HepG2 (cell line): ENCODE measurements around the gene BID. TPM values are rescaled to one million over a fixed set of nuclear protein-coding genes. Genes with fewer than 3 reads are reported as not detected.

ENCODE experiments used
- ATAC-seq: fragments of 200-7000 bp; cut with Tn5 transposase; 3 replicates; pipeline ENCODE4 v1.9.1; 2020; ENCODE audit warnings: mild to moderate bottlenecking, moderate library complexity
- BruUV-seq: library from RNA; stranded (reverse); fragments of 400-500 nt; replicated peaks from 2 replicates; lab custom pipeline; 2021; lab: Mats Ljungman, UMichigan
- CTCF ChIA-PET: fragments of 300-600 bp; formaldehyde crosslinking; extraction: SDS; loops from one replicate; lab custom pipeline; 2021; ENCODE audit warnings: low total read pairs, inconsistent platforms, low intra/inter-chr PET ratio; lab: Yijun Ruan, JAX
- POLR2A ChIA-PET: fragments of 350-600 bp; sonication (Branson Sonifier 250); formaldehyde crosslinking; loops from one replicate; lab custom pipeline; 2020; ENCODE audit warnings: antibody characterized with exemption, inconsistent platforms; lab: Yijun Ruan, JAX
- DNase-seq: peaks from one replicate; pipeline ENCODE4 v3.0.0-alpha.2; 2015; ENCODE audit warnings: low spot score
- FAIRE-seq: peaks from 3 replicates; lab custom pipeline; 2011; peaks lifted over from hg19 to GRCh38; lab: Jason Lieb, UNC
- H2AFZ ChIP-seq: one replicate; pipeline ENCODE4 v1.6.1; 2011; ENCODE audit warnings: low read length, inconsistent platforms
- H3K27ac ChIP-seq: fragments of 300-600 bp; 3 replicates; pipeline ENCODE4 v1.8.0; 2011; ENCODE audit warnings: mixed run types, mild to moderate bottlenecking, mixed read lengths, low read length, inconsistent platforms; ENCODE audit not compliant: insufficient read depth; ENCODE audit errors: extremely low read length
- H3K27me3 ChIP-seq, 2 experiments: fragments of 200-600 bp in 1 of 2; 2 replicates in 1 of 2; 3 replicates in 1 of 2; pipeline versions ENCODE4 v1.6.0 to v1.8.0; 2011; ENCODE audit warnings: low read length in 2 of 2, mild to moderate bottlenecking in 2 of 2, moderate library complexity in 2 of 2, inconsistent platforms in 1 of 2; ENCODE audit not compliant: insufficient read depth in 2 of 2, control insufficient read depth in 1 of 2
- H3K36me3 ChIP-seq, 2 experiments: fragments of 200-600 bp in 1 of 2; replicated peaks in 1 of 2; 2 replicates in 1 of 2; 3 replicates in 1 of 2; pipeline versions ENCODE4 v1.5.1 to v1.8.0; 2011; ENCODE audit warnings: low read length in 2 of 2, inconsistent platforms in 1 of 2; ENCODE audit not compliant: insufficient read depth in 2 of 2, control insufficient read depth in 1 of 2
- H3K4me1 ChIP-seq: 2 replicates; pipeline ENCODE4 v1.5.1; 2012; ENCODE audit warnings: low read length, inconsistent platforms; ENCODE audit not compliant: insufficient read depth
- H3K4me2 ChIP-seq: 2 replicates; pipeline ENCODE4 v1.6.0; 2011; ENCODE audit warnings: low read depth, low read length, inconsistent platforms
- H3K4me3 ChIP-seq, 3 experiments: fragments of 200-600 bp in 1 of 3; sonication (generic), shearing (Covaris generic) in 1 of 3; replicated peaks in 1 of 3; 2 replicates each; pipeline ENCODE4 v1.5.1; 2011 to 2016; ENCODE audit warnings: low read length in 3 of 3, inconsistent platforms in 2 of 3, low read depth in 2 of 3, mild to moderate bottlenecking in 2 of 3, control low read depth in 1 of 3, mixed read lengths in 1 of 3; ENCODE audit not compliant: insufficient read depth in 1 of 3
- H3K79me2 ChIP-seq: one replicate; pipeline ENCODE4 v1.6.1; 2011; ENCODE audit warnings: low read length, inconsistent platforms; ENCODE audit not compliant: insufficient read depth
- H3K9ac ChIP-seq: 2 replicates; pipeline ENCODE4 v1.6.0; 2011; ENCODE audit warnings: mild to moderate bottlenecking, low read depth, low read length, inconsistent platforms; ENCODE audit not compliant: insufficient read depth
- H3K9me3 ChIP-seq: 2 replicates; pipeline ENCODE4 v1.5.1; 2012; ENCODE audit warnings: mild to moderate bottlenecking, low read length
- H4K20me1 ChIP-seq: 2 replicates; pipeline ENCODE4 v1.6.0; 2011; ENCODE audit warnings: inconsistent platforms, mild to moderate bottlenecking, low read length, moderate library complexity; ENCODE audit not compliant: insufficient read depth
- AKAP8 ChIP-seq: sonication (generic); formaldehyde crosslinking; IDR thresholded peaks from 2 replicates; pipeline ENCODE4 v1.5.1; 2020; ENCODE audit warnings: mild to moderate bottlenecking, missing genetic modification reagents
- KDM3A ChIP-seq: IDR thresholded peaks from 2 replicates; pipeline ENCODE4 v1.6.1; 2018; ENCODE audit warnings: low read depth, missing compliant biosample characterization
- RXRB ChIP-seq: IDR thresholded peaks from 2 replicates; pipeline ENCODE4 v1.6.1; 2016; ENCODE audit warnings: borderline replicate concordance, missing genetic modification reagents, missing compliant biosample characterization
- ZBTB38 ChIP-seq: sonication (generic); formaldehyde crosslinking; IDR thresholded peaks from 2 replicates; pipeline ENCODE4 v1.5.1; 2020; ENCODE audit warnings: mild to moderate bottlenecking, missing genetic modification reagents
- ZC3H13 ChIP-seq: sonication (generic); formaldehyde crosslinking; IDR thresholded peaks from 2 replicates; pipeline ENCODE4 v1.8.1; 2023; ENCODE audit warnings: mild to moderate bottlenecking, missing genetic modification reagents, moderate library complexity
- ZNF354B ChIP-seq: sonication (generic); formaldehyde crosslinking; IDR thresholded peaks from 2 replicates; pipeline ENCODE4 v1.8.0; 2022; ENCODE audit warnings: mild to moderate bottlenecking, missing genetic modification reagents
- ZNF546 ChIP-seq: sonication (generic); formaldehyde crosslinking; conservative IDR thresholded peaks from 2 replicates; pipeline ENCODE4 v1.8.1; 2023; ENCODE audit warnings: mild to moderate bottlenecking, missing genetic modification reagents
- ZNF672 ChIP-seq: sonication (generic); formaldehyde crosslinking; IDR thresholded peaks from 2 replicates; pipeline ENCODE4 v1.8.1; 2022; ENCODE audit warnings: missing genetic modification reagents
- WGBS: methylation state at CpG from one replicate; pipeline ENCODE4 v1.1.6; 2017; ENCODE audit warnings: low lambda C conversion rate; 5-methylcytosine and 5-hydroxymethylcytosine counted together
- in situ Hi-C: cut with HindIII; loops from 2 replicates; pipeline ENCODE4 v1.10.0; 2017; ENCODE audit warnings: low pct_unique_long_range_greater_than_20kb; ENCODE audit not compliant: extremely low pct_ligation_motif_present
- intact Hi-C: fragments of 100-400 bp; cut with micrococcal nuclease; formaldehyde crosslinking; loops from one replicate; pipeline ENCODE4 v1.10.0; 2022; ENCODE audit not compliant: unreplicated experiment
- polyA plus RNA-seq, 8 experiments: library from polyadenylated mRNA; depleted of rRNA in 3 of 8; stranded (reverse) in 7 of 8; unstranded in 1 of 8; fragments of >200 nt; fragmentation: Illumina TruSeq in 4 of 8; extraction: Trizol in 4 of 8; gene quantifications; 2 replicates each; pipeline versions ENCODE4 v1.2.1 to v1.2.3, GENCODE V29; 2011 to 2016; ENCODE audit warnings: low read depth in 4 of 8, missing spikeins in 1 of 8, mixed read lengths in 1 of 8; ENCODE audit not compliant: insufficient read depth in 1 of 8
- total RNA-seq, 5 experiments: library from RNA; depleted of rRNA; stranded (reverse); fragments of >200 nt; fragmentation: Illumina TruSeq; extraction: Trizol; gene quantifications; 2 replicates each; pipeline ENCODE4 v1.2.3, GENCODE V29; 2016; ENCODE audit warnings: low read depth in 1 of 5
- TF ChIP-seq, protein P1 (sequence below): sonication (generic); formaldehyde crosslinking; IDR thresholded peaks from 2 replicates; pipeline ENCODE4 v1.5.0; 2020; ENCODE audit warnings: mild to moderate bottlenecking, missing genetic modification reagents
- TF ChIP-seq, protein P2 (sequence below): sonication (generic); formaldehyde crosslinking; IDR thresholded peaks from 2 replicates; pipeline ENCODE4 v1.4.0; 2020; ENCODE audit warnings: missing genetic modification reagents, mild to moderate bottlenecking, borderline replicate concordance
- TF ChIP-seq, protein P3 (sequence below): sonication (generic); formaldehyde crosslinking; IDR thresholded peaks from 2 replicates; pipeline ENCODE4 v1.4.0; 2020; ENCODE audit warnings: missing genetic modification reagents
- TF ChIP-seq, protein P4 (sequence below): sonication (generic); formaldehyde crosslinking; IDR thresholded peaks from 2 replicates; pipeline ENCODE4 v1.5.0; 2020; ENCODE audit warnings: mild to moderate bottlenecking, missing genetic modification reagents

The BID gene
- total and polyA plus RNA-seq, 2 of the 13 experiments (the other 11 are each of a cell fraction or from before 2014, with no cell fraction given): 35.3 to 51.7 TPM

DNA sequence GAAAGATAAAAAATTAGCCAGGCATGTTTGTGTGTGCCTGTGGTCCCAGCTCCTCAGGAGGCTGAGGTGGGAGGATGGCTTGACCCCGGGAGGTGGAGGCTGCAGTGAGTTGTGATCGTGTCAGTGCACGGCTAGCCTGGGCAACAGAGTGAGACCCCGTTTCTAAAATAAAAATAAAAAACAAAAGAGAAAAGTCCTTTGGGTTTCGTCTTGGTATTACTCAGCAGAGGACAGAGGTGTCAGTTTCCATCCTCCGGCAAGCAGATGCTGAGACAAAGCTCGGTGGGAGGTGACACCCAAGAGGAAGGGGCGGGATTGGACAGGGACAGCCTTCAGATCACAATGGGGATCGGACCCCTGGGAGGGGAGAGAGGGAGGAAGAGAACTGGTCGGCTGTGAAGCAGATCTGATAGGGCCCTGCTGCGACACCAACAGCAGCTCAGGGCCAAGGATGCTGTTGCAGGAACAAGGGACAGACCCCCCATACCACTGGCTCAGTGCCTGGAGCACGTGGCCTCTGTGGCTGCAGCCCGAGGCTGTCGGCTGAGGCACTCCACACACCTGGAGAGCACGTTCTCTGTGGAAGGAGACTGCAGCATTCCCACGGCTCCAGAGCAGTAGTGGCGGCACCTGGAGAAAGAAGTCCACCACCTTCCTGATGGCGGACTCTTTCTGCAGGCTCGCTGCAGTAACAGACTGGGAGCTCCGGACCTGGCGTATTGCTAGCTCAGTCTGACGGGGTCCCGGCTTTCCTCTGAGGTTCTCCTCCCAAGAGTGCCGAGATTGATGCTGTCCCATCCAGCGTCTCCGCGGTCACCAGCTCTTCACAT, 5.2 kb upstream of the BID start:
- no peak for FAIRE-seq
- Histone ChIP-seq H3K4me1 (peaks cover 79% of the 10 kb centered on the region), H2AFZ (no peak overlapping the region), H3K4me2 (no peak overlapping the region), H3K9ac (no peak overlapping the region), H3K36me3 (no peaks in the 10 kb centered on the region), H3K9me3 (no peaks in the 10 kb centered on the region), H3K27ac (no peak overlapping the region), H3K4me3 (no peak overlapping the region)
- ChIA-PET CTCF (no interaction called here), POLR2A (interaction anchor here (3.4 kb wide), 1 partner anchor 7 kb away, joined by 24 read pairs; no protein-coding TSS in a partner anchor)
- intact Hi-C loops (loop anchor here (2.0 kb wide), 1 partner anchor 21 kb away; no protein-coding TSS in a partner anchor), in situ Hi-C loops (loop anchor here (5.0 kb wide), 1 partner anchor 37 kb away; no protein-coding TSS in a partner anchor)
- no peak for ATAC-seq
- 85% methylated on average over 23 of the region's 27 CpGs for whole genome bisulfite sequencing
- BruUV-seq: no TSS peak
- no peak for DNase-seq
- TF ChIP-seq, protein P1, sequence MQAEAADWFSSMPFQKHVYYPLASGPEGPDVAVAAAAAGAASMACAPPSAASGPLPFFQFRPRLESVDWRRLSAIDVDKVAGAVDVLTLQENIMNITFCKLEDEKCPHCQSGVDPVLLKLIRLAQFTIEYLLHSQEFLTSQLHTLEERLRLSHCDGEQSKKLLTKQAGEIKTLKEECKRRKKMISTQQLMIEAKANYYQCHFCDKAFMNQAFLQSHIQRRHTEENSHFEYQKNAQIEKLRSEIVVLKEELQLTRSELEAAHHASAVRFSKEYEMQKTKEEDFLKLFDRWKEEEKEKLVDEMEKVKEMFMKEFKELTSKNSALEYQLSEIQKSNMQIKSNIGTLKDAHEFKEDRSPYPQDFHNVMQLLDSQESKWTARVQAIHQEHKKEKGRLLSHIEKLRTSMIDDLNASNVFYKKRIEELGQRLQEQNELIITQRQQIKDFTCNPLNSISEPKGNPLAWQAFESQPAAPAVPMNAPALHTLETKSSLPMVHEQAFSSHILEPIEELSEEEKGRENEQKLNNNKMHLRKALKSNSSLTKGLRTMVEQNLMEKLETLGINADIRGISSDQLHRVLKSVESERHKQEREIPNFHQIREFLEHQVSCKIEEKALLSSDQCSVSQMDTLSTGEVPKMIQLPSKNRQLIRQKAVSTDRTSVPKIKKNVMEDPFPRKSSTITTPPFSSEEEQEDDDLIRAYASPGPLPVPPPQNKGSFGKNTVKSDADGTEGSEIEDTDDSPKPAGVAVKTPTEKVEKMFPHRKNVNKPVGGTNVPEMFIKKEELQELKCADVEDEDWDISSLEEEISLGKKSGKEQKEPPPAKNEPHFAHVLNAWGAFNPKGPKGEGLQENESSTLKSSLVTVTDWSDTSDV (CRISPR knock-in tag): no peak
- TF ChIP-seq, protein P2, sequence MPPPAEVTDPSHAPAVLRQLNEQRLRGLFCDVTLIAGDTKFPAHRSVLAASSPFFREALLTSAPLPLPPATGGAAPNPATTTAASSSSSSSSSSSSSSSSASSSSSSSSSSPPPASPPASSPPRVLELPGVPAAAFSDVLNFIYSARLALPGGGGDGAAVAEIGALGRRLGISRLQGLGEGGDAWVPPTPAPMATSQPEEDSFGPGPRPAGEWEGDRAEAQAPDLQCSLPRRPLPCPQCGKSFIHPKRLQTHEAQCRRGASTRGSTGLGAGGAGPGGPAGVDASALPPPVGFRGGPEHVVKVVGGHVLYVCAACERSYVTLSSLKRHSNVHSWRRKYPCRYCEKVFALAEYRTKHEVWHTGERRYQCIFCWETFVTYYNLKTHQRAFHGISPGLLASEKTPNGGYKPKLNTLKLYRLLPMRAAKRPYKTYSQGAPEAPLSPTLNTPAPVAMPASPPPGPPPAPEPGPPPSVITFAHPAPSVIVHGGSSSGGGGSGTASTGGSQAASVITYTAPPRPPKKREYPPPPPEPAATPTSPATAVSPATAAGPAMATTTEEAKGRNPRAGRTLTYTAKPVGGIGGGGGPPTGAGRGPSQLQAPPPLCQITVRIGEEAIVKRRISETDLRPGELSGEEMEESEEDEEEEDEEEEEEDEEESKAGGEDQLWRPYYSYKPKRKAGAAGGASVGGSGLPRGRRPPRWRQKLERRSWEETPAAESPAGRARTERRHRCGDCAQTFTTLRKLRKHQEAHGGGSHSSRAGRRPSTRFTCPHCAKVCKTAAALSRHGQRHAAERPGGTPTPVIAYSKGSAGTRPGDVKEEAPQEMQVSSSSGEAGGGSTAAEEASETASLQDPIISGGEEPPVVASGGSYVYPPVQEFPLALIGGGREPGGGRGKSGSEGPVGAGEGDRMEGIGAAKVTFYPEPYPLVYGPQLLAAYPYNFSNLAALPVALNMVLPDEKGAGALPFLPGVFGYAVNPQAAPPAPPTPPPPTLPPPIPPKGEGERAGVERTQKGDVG (CRISPR knock-in tag): 0 out of 2 replicates have a peak, but pooled peaks have one; percentile 38
- TF ChIP-seq ZNF354B (CRISPR knock-in tag) (no peak), ZNF546 (CRISPR knock-in tag) (no peak), ZC3H13 (peak; percentile 63; the same call in 1 of the 2 replicates), KDM3A (CRISPR knock-in tag) (no peak), ZNF672 (CRISPR knock-in tag) (no peak), RXRB (CRISPR knock-in tag) (no peak), AKAP8 (CRISPR knock-in tag) (no peak), ZBTB38 (CRISPR knock-in tag) (0 out of 2 replicates have a peak, but pooled peaks have one; percentile 15)
- TF ChIP-seq, protein P3, sequence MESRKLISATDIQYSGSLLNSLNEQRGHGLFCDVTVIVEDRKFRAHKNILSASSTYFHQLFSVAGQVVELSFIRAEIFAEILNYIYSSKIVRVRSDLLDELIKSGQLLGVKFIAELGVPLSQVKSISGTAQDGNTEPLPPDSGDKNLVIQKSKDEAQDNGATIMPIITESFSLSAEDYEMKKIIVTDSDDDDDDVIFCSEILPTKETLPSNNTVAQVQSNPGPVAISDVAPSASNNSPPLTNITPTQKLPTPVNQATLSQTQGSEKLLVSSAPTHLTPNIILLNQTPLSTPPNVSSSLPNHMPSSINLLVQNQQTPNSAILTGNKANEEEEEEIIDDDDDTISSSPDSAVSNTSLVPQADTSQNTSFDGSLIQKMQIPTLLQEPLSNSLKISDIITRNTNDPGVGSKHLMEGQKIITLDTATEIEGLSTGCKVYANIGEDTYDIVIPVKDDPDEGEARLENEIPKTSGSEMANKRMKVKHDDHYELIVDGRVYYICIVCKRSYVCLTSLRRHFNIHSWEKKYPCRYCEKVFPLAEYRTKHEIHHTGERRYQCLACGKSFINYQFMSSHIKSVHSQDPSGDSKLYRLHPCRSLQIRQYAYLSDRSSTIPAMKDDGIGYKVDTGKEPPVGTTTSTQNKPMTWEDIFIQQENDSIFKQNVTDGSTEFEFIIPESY (CRISPR knock-in tag): peak; percentile 40; the same call in 1 of the 2 replicates
- TF ChIP-seq, protein P4, sequence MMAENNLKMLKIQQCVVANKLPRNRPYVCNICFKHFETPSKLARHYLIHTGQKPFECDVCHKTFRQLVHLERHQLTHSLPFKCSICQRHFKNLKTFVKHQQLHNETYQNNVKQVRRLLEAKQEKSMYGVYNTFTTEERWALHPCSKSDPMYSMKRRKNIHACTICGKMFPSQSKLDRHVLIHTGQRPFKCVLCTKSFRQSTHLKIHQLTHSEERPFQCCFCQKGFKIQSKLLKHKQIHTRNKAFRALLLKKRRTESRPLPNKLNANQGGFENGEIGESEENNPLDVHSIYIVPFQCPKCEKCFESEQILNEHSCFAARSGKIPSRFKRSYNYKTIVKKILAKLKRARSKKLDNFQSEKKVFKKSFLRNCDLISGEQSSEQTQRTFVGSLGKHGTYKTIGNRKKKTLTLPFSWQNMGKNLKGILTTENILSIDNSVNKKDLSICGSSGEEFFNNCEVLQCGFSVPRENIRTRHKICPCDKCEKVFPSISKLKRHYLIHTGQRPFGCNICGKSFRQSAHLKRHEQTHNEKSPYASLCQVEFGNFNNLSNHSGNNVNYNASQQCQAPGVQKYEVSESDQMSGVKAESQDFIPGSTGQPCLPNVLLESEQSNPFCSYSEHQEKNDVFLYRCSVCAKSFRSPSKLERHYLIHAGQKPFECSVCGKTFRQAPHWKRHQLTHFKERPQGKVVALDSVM (CRISPR knock-in tag): peak; percentile 46; the same call in 1 of the 2 replicates
- TF ChIP-seq, all 625 proteins: peak for 5
- no peaks in the 10 kb centered on the region for H4K20me1 ChIP-seq
- peaks cover 6% of the 10 kb centered on the region for H3K79me2 ChIP-seq
- H3K27me3 ChIP-seq: no peaks in the 10 kb centered on the region; a peak in 1 of 5 replicates
